HFF-Myc (cell line): Measurements from ENCODE around the gene DUX4.
"Not testable (repeated sequence)": the region's sequence is repeated elsewhere in the genome, so short reads cannot be mapped to it uniquely, and the experiment has no call there.

Experiments
- DNase-seq: peaks from one replicate; pipeline ENCODE4 v3.0.0-alpha.2; 2011; ENCODE audit warnings: low read depth; ENCODE audit errors: extremely low read depth
- H3K4me3 ChIP-seq: replicated peaks from 2 replicates; pipeline ENCODE4 v1.5.1; 2011; ENCODE audit warnings: low read depth, mild to moderate bottlenecking, control low read depth, low read length

DUX4 gene

GRCh38 chr4:190173428-190173827 is at the start of gene DUX4:
Gene DUX4 (plus strand): TSS chr4:190173774. CDS start chr4:190173774, 0 bp downstream.
- not testable (repeated sequence) for DNase-seq

GRCh38 chr4:190175436-190175835 is 1.9 kb downstream of the DUX4 start:
- not testable (repeated sequence) for DNase-seq, H3K4me3 ChIP-seq

More at GRCh38 chr4:190173428-190173827, at the start of gene DUX4:
- not testable (repeated sequence) for H3K4me3 ChIP-seq

- not testable (repeated sequence) for H3K4me3 ChIP-seq, DNase-seq
Observed at GRCh38 chr4:190177727-190178605, 4.4 kb downstream of the DUX4 start.

- DNase-seq, H3K4me3 ChIP-seq: not testable (repeated sequence)
Observed at GRCh38 chr4:190178606-190178990, 5.0 kb downstream of the DUX4 start.

- not testable (repeated sequence) for H3K4me3 ChIP-seq, DNase-seq
Observed at GRCh38 chr4:190179030-190179739, 5.6 kb downstream of the DUX4 start.

GRCh38 chr4:190179740-190180094 is 6.1 kb downstream of the DUX4 start:
- not testable (repeated sequence) for DNase-seq, H3K4me3 ChIP-seq

GRCh38 chr4:190180947-190181346 is 7.4 kb downstream of the DUX4 start:
- not testable (repeated sequence) for H3K4me3 ChIP-seq, DNase-seq

GRCh38 chr4:190181481-190182100 is 8.0 kb downstream of the DUX4 start:
- not testable (repeated sequence) for DNase-seq, H3K4me3 ChIP-seq

- not testable (repeated sequence) for H3K4me3 ChIP-seq, DNase-seq
Observed at GRCh38 chr4:190203510-190203909, 29.9 kb downstream of the DUX4 start.
